Right lung (tissue), 5 donors: ENCODE data around the gene LDB2. TPM values are rescaled to one million over a fixed set of nuclear protein-coding genes. Genes with fewer than 3 reads are reported as not detected.
"Not testable (repeated sequence)": the region's sequence is repeated elsewhere in the genome, so short reads cannot be mapped to it uniquely, and the experiment has no call there.

Experiments used
- DNase-seq, 2 donors: peaks; one replicate each; pipeline ENCODE4 v3.0.0-alpha.2; 2013
- polyA plus RNA-seq, 5 donors: library from polyadenylated mRNA; unstranded; fragments of 120-200 nt; gene quantifications; one replicate each; pipeline versions ENCODE4 v1.2.1 to v1.2.3, GENCODE V29; 2013; ENCODE audit warnings: inconsistent platforms in 1 of 5, low replicate concordance in 1 of 5; ENCODE audit not compliant: insufficient read length in 5 of 5, insufficient read depth in 1 of 5

Gene LDB2
- polyA plus RNA-seq, 5 donors = 72.5 to 102 (median 87.9) TPM

DNA sequence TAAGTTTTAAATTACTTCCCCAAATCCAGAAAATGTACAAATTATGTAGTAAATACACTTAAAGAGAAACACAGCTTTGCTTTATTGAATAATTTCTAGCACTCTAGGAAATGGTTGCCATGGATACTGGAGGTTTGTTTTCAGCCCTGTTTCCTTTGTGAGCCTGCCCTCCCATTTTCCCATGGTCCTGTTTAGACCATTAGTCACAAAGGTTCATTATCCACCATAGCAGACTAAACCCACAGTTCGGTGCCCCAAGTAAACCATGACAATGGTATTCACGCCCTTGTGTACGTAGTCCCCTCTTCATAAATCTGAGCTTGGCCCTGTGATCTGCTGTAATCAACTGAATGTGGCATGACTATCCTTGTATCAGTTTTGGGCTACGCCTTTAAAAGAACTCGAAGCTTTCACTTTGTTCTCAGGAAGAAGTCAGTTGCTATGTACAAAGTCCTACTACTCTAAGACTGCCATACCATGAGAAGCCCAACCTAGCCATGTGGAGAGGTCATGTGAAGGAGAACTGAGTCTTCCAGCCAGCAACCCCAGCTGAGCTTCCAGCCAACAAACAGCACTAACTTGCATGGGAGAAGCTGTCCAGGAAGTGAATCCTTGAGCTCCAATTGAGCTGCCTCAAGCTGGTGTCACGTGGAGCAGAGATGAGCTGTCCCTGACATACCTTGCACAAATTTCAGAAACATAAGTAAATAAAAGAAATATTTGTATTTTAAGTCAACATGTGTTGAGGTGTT is 300.4 kb downstream of the LDB2 start:
- no peak for DNase-seq

DNA sequence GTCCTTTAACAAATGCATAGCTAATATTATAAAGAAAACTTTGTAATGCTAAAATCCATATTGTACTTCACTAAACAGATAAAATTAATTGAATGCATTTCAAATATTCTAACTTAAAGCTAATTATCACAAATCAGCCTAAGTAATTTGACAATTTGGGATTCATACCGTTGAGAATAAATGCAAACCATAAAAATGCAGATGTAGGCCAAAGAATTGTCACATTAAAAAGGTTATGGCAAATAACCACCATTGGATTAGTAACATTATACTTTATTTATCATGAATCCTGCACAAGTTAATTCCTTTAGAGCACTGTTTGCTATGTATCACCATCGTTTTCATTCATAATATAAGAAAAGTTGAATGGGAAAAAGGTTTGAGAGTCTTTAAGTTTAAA is 301.0 kb downstream of the LDB2 start:
- DNase-seq = no peak

DNA sequence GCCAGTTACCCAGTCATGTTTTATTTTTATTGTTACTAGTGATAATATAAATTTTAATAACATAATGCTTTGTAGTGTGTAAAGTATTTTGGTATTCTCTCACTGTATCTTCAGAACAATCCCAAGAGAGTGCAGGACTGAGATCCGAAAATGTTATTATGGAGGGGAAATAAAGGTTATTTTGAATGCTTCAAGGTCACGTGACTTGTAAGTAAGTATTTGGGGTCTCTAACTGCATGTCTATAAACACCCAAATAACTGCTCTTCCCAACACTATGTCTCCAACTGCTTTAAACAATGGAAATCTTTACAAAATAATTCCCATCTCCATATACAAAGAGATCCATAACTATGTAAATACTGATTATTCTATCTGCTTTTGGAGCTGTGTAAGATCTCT is 302.2 kb downstream of the LDB2 start:
- no peak for DNase-seq

DNA sequence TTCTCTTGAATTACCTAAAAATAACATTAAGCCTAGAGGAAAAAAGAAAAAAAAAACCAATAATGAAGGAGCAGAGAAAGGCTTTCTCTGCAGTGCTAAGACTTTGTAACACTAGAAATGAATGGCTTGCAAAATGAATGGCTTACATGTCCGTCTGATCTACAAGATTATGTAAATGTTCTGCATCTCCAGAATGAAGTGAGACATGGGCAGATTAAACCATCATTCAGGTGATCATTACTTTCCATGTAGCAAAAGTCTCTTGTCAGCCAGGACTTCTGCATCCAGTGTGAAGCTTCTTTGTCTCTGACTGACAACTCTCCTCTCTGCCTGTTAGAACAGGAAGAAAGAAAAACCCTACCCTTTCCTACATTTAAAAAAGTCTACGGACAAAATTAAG is 304.3 kb downstream of the LDB2 start:
- DNase-seq = no peak

DNA sequence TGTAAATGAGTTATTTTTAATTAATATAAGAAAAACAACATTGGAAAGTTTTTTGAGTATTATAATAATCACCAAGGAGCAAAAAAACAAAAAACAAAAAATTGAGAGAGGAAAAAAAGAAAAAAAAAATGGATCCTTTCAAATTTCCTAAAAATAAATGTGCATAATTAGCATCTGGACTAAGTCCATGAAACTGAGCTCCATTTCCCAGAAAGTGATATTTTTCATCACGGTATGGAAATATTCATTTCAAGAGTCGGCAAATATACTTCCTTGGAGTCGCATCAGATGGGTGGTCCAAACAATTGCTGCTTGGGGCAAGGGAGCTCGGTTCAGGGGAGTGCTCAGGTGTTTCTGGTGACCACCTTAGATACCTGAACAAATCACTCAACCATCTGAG is 305.1 kb downstream of the LDB2 start:
- no peak for DNase-seq

DNA sequence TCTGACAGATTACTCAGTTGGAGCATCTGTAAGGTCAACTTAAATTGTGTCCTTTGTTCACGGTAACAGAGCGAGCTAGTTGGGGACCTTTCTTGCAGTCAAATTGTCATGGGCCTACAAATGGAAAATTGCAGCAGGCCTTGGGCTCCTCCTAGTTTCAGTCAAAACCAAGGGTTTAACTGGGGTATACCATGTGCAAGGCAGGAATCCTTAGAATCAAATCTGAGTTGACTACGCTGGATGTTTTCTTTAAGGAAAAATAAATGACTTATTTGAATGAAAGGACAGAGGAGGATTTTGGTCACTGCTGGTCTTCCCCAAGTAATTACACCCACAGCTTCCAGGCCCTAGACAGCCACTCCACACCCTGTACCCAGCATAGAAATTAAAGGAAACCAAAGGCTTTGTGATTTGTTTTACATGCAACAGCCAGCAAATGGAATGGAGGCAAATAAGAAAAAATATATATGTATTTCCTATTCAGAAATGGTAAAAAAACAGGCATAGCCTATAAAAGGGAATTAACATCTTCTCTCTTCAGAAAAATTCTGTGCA is 307.1 kb downstream of the LDB2 start:
- no peak for DNase-seq

DNA sequence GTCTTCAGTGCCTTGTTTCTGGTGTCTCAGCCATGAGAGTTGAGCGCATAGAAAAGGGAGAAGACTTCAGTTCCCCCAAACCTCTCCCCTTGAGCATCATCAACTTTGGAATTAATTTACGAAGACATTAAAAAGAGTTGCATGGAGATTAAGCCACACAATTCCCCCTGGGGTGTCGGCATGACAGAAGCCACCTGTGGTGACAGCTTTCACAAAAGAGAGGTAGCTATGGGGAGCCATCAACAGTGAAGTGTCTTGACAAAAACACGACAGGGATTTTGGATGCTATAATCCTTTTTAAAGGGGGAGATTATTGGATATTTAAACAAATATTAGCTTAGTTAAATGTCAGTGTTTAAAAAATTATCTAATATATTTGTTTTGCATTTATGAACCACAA is 307.6 kb downstream of the LDB2 start:
- DNase-seq = no peak

DNA sequence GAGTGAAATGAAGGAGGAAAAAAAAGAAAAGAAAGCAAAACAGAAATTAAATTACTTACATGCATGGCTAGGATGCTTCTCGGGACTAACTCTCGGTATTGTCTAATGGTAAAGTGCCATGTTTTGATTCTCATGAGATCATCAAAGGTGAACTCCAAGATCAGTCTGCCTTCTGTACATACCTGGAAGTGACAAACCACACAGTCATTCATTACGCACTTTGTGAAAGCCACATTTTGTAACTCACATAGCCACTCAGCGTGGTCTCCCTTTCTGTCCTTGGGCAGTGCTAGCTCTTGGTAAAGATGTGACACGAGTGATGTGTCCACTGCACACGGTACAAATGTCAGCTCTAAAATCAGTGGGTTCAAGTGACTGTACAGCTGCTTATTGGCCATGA is 309.8 kb downstream of the LDB2 start:
- no peak for DNase-seq

DNA sequence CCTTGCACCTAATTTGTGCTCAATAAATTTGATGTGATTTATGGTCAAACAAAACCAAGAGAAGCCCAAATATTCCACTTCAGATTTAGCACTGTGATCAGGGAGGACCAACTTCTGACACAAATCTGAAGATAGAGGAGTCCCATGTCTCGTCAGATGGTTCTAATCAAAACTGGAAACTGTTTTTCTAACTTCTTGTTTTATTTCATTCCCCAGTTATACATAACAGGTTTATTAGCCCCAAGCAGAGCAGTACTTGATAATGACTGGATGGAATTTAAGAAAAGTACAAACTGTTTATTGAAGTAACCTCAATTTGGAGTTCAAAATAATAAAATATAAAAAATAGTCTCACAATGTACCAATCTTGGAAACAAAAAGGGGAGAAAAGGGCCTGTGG is 310.3 kb downstream of the LDB2 start:
- no peak for DNase-seq

DNA sequence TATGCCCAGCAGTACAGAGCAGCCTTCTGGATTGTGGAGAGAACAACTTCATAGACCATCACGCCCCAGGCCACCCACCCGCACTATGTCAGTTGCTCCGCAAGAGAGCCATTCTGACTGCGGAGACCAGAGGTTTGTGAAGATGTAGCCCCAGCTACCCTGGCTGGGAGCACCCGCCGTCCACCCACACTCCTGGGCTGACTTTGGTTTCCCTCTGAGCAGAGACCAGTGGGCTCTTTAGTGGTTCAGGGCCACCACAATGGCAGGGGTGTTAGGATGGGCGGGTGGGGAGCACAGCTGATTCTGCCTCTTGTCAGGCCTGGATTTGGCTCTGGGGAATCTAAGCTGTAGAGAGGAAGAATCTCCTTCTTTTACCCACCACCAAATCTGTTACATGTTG is 313.4 kb downstream of the LDB2 start:
- no peak for DNase-seq

DNA sequence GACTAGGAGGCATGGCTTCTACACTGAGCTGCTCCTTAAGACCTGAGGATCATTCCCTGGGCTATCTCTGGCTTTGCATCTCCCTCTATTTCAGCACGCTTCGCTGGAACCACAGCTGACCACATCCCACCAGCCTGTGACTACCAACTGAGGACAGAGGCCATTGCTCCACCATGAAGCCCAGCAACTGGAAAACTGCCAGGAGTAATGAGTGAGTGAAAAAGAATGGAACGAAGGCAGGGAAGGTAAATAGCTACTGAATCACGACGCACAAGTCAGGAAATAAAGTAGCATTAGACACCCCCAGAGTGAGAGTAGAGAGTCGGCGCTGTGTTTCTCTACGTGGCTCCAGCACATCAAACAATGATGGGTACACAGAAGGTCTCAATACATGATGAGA is 314.7 kb downstream of the LDB2 start:
- no peak for DNase-seq

DNA sequence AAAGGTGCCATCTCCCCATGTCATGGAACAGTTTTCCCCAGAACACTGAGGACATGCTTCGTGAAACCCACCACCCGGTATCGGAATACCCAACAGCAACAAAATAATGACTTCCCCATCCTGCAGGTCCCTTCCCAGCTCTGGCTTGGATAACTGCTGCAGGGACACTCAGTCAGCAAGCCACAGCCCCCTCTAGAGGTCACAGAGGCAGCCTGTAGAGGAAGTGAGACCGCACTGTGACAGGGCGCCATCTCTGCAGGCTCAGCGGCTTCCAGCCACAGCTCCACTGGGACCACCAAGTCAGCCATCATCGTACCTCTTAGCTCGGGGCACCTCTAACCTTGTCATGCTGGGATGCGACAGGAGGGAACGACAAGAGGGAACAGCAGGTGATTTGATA is 315.9 kb downstream of the LDB2 start:
- no peak for DNase-seq

DNA sequence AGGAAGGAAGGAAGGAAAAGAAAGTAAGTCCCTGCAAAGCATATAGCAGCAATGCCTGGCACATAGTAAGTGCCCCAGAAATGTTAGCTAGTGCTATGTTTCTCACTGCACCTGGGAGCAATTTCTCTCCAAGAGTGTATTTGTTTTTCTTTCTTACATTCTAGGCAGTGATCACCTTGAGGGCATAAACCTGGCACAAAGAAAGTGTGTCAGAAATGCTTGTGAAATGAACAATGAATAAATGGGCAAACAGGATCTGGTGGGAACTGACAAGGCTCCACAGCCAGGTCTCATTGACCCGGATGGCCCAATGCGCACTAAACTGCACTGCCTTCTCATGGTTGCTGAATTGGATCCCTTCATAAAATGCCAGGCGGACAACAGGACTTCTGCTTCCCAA is 316.4 kb downstream of the LDB2 start:
- DNase-seq = no peak

DNA sequence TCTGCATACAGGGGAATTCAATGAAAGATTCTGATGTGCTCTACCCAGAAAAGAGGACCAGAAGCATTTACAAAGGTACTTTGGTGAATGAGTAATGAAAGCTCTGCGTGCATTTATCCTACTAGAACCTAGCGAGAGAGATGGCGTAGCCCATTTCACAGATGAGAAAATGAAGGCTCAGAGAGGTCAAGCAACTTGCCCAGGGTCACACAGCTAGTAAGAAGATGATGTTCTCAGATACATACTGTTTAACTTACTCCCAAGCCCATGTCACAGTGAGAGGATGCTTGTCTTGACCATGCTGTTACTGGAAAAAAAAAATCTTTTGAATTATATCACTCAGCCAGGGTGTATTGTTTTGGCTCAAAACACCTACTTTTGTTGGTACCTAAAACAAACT is 317.3 kb downstream of the LDB2 start:
- no peak for DNase-seq

DNA sequence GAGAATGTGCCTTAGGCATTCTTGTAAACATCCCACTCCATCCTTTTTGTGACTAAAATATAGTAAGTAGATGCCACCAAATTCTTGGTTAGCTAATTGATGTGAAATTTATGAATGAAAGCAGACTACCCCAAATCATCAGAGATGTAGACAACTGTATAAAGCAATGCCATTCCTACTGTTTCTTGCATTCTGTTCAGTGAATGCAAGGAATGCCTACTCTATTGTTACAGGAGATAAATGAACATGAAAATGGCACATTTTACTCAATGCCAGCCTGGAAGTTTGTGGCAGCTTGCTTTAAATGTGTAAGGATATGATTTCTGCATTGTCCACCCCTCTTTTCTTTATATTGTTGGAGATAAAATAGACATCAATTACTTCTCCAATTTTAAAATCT is 317.9 kb downstream of the LDB2 start:
- DNase-seq = no peak

DNA sequence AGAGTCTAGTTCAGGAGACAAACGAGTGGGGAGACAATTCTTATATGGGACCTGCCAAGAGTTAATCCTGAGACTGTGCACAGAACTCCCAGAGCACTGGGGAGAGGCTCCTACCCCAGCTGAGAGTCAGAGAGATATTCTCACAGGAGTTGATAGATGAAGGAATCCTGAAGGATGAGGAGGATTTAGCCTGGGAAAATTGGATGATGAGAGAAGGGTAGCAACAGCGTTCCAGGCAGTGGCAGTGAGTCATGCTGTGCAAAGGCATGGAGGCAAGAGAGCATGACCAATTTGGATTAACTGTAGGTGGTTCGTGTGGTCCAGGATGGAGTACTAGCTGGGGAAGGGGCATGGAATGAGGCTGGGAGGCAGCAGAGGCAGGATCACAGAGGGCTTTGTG is 318.6 kb downstream of the LDB2 start:
- DNase-seq = no peak

DNA sequence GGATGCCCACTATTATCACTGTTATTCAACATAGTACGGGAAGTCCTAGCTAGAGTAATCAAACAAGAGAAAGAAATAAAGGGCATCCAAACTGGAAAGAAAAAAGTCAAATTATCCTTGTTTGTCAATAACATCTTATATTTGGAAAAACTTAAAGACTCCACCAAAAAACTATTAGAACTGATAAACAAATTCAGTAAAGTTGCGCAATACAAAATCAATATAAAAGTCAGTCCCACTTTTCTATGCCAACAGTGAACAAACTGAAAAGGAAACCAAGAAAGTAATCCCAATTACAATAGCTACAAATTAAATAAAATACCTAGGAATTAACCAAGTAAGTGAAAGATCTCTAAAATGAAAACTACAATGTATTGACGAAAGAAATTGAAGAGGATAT is 321.3 kb downstream of the LDB2 start:
- DNase-seq = no peak

DNA sequence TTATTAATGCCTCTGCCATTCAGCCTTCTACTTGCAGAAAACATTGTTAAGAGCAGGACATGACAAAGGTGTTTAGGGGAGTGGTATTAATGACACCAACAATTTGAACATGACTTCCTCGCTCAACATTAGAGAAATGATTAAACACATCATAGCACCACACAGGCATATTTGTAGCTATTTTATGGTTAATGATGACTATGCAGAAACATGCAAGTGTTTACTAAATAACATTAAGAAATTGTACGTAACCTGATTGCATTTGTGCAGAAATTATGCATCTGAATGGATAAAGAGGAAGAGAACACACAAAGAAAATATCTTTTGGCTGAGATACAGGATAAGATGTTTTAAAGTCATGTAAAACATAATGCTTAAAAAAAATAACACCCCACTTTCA is 323.5 kb downstream of the LDB2 start:
- DNase-seq = no peak

DNA sequence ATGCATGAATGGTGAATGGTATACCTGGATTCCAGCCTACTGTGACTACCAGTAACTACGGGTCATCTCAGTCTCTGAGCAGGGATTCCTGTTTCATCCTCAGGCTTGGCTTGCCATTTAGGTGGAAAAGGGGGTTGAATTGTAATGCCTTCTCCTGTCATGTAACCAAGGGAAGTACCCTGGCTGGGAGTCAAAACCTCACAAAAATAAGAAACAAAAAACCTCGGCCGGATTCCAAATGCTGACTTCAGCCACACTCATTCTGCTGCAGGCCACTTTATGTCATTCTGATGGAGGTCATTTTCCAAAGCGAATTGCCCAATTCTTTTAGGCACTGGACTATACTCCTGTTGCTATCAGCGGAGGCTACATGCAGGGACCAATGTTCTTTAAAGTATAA is 324.7 kb downstream of the LDB2 start:
- peak; percentile 80 to 87 for DNase-seq

DNA sequence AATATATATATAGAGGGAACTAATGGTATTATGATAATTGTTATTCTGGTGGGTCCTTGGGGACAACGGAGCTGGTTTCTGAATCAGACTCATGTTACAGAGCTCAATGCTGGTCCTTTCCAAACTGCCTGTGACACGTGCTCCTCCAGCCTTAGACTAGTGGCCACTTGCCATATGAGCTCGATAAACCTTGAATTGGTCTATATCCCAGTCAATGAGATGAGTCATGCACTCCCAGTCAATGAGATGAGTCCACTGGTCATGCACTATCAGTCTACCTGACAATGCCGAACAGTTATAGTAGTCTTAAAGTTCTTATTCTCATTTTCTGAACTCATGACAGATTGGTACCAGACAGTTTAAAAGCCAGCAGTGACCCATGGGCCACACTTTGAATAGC is 325.2 kb downstream of the LDB2 start:
- no peak for DNase-seq

DNA sequence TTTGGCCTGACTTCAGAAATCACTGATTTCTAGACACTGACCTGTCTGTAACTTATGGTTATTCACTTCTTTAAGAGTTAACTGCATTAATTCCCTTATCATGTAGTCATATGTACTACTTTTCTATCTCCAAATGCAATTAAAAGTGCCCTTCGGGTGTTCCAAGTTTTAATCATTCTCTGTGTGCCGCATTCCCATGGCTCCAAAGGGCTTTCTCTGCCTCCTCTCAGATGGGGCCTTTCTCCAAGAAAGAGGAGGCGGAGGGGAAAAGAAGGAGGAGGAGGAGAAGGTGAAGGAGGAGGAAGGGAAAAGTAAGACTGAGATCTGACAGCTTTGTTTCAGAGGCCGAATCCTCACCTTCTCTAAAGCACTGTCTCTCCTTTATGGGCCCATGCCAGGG is 325.8 kb downstream of the LDB2 start:
- DNase-seq = no peak

DNA sequence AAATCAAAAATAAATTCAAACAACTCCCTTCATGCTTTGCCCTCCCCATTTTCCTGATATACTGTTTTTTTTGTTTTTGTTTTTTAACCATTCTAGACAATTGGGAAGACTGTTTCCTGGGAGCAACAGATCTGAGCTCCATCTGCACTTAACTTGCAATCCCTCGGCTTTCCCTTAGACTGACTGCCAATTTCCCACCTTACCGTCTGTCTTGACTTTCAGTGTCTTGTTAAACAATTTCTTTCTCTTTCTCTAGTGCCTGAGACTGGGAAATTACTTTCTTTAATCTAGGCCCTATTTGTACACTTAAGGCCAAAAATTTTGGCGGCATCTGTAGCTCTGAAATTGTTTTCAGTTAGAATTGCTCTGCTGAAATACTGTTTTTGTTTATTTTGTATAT is 326.3 kb downstream of the LDB2 start:
- no peak for DNase-seq

DNA sequence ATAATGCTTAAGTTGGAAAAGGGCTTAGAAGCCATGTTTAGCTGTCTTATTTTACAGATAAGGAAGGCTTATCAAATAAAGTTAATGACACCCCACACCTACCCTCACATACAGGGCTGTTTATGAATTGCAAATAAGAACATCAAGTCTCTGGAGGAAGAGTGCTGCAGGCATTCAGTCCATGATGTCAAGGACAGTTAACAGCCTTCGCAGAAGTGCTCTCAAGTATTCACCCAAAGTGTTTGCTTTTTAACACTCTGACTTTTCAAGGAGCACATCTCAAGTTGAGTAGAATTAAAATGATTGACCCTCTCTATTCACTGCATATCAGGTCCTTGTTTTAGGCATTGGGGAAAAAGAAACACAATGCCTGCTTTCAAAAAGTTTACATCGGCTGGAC is 328.7 kb downstream of the LDB2 start:
- no peak for DNase-seq

DNA sequence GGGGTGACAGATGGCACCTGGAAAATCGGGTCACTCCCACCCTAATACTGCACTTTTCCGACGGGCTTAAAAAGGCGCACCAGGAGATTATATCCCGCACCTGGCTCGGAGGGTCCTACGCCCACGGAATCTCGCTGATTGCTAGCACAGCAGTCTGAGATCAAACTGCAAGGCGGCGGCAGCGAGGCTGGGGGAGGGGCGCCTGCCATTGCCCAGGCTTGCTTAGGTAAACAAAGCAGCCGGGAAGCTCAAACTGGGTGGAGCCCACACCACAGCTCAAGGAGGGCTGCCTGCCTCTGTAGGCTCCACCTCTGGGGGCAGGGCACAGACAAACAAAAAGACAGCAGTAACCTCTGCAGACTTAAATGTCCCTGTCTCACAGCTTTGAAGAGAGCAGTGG is 341.1 kb downstream of the LDB2 start:
- DNase-seq = not testable (repeated sequence)
